ENCODE results near the gene ESAM. TPM values are rescaled to one million over a fixed set of nuclear protein-coding genes. Genes with fewer than 3 reads are reported as not detected.

Gene ESAM
- total and polyA plus RNA-seq, 11 donors = 24.8 to 111 (median 43.3) TPM

GRCh38 chr11:124747406-124748099 is 14.5 kb downstream of the ESAM start:
- peak overlapping the region in 1 of 12 donors; percentile 47 for H3K4me3 ChIP-seq
- peaks cover 15 to 82% (median 35%) of the 10 kb centered on the region in 9 donors for H3K27me3 ChIP-seq
- 46 to 65% (median 55%) methylated on average over 14 of the region's 14 CpGs for WGBS, 4 donors
- TF ChIP-seq CTCF (IDR thresholded peaks at IDR 0.05) (no peak), POLR2A (IDR thresholded peaks at IDR 0.05) (no peak)
- H3K27ac ChIP-seq = peak overlapping the region in 8 of 12 donors; percentile 34 to 71 (median 60)
- ATAC-seq = no peak
- DNase-seq = no peak
- no peaks in the 10 kb centered on the region for H3K9me3 ChIP-seq
- peaks cover 0 to 66% (median 40%) of the 10 kb centered on the region in 12 donors for H3K4me1 ChIP-seq
- intact Hi-C loops (cut with DNase I) = loop anchor here in 2 of 10 donors (2.0 kb wide), 1 partner anchor 13 kb away; no protein-coding TSS in a partner anchor
- peaks cover 0 to 15% (median 2%) of the 10 kb centered on the region in 9 donors for H3K36me3 ChIP-seq

- peaks cover 15 to 76% (median 30%) of the 10 kb centered on the region in 9 donors for H3K27me3 ChIP-seq
- intact Hi-C loops (cut with DNase I) = loop anchor here in 2 of 10 donors (2.0 kb wide), 1 partner anchor 14 kb away; no protein-coding TSS in a partner anchor
- DNase-seq = peak; percentile 69 to 89 (median 76)
- H3K4me3 ChIP-seq = peak overlapping the region; percentile 22 to 65 (median 50)
- no peaks in the 10 kb centered on the region for H3K9me3 ChIP-seq
- H3K4me1 ChIP-seq = peaks cover 0 to 58% (median 34%) of the 10 kb centered on the region in 12 donors
- whole genome bisulfite sequencing, 4 donors = 10 to 23% (median 13%) methylated on average over 20 to 37 of the region's 37 CpGs
- peak; percentile 63 to 88 (median 84) for ATAC-seq
- H3K36me3 ChIP-seq = peaks cover 0 to 7% (median 0%) of the 10 kb centered on the region in 9 donors
- peak overlapping the region in 10 of 12 donors; percentile 9 to 71 (median 57) for H3K27ac ChIP-seq
- peak in 1 of 2 donors; percentile 48 for TF ChIP-seq POLR2A (IDR thresholded peaks at IDR 0.05)
- TF ChIP-seq CTCF (IDR thresholded peaks at IDR 0.05) = peak in 11 of 12 donors; percentile 16 to 52 (median 36)
Observed at GRCh38 chr11:124746621-124747243, 15.4 kb downstream of the ESAM start.

- peak in 1 of 4 donors; percentile 5 for ATAC-seq
- no peak for TF ChIP-seq POLR2A (IDR thresholded peaks at IDR 0.05)
- TF ChIP-seq CTCF (IDR thresholded peaks at IDR 0.05) = no peak
- H3K4me1 ChIP-seq = peaks cover 0 to 57% (median 29%) of the 10 kb centered on the region in 12 donors
- H3K36me3 ChIP-seq = peaks cover 0 to 4% (median 0%) of the 10 kb centered on the region in 9 donors
- H3K27ac ChIP-seq = peak overlapping the region in 9 of 12 donors; percentile 9 to 71 (median 57)
- intact Hi-C loops (cut with DNase I) = loop anchor here in 2 of 10 donors (2.0 kb wide), 1 partner anchor 15 kb away; no protein-coding TSS in a partner anchor
- WGBS, 4 donors = 14 to 27% (median 24%) methylated on average over 37 to 41 of the region's 41 CpGs
- H3K9me3 ChIP-seq = no peaks in the 10 kb centered on the region
- DNase-seq = no peak
- peaks cover 9 to 73% (median 23%) of the 10 kb centered on the region in 9 donors for H3K27me3 ChIP-seq
- peak overlapping the region; percentile 22 to 65 (median 50) for H3K4me3 ChIP-seq
Observed at GRCh38 chr11:124745835-124746620, 16.1 kb downstream of the ESAM start.
